ENCODE results near the gene LRBA.
A peak's percentile ranks its signal among the peaks of the same experiment; 100 is the strongest.

The LRBA gene

GRCh38 chr4:150368667-150369066 lies 646.4 kb downstream of the LRBA start:
- Mint-ChIP-seq H3K27ac (peak overlapping the region; percentile 9), H3K9me3 (no peaks in the 10 kb centered on the region), H3K4me3 (no peak overlapping the region), H3K36me3 (no peaks in the 10 kb centered on the region), H3K4me1 (peaks cover 19% of the 10 kb centered on the region)
- DNase-seq (ENCODE audit: low spot score in 2 of 2), result no peak
- no peak for ATAC-seq

- Mint-ChIP-seq H3K36me3 (no peaks in the 10 kb centered on the region), H3K27ac (no peak overlapping the region), H3K4me3 (no peak overlapping the region), H3K4me1 (peaks cover 20% of the 10 kb centered on the region), H3K9me3 (no peaks in the 10 kb centered on the region)
- no peak for ATAC-seq
- no peak for DNase-seq (ENCODE audit: low spot score in 2 of 2)
Observed at GRCh38 chr4:150367326-150367725, 647.8 kb downstream of the LRBA start.

- Mint-ChIP-seq H3K4me1 (peaks cover 20% of the 10 kb centered on the region), H3K36me3 (no peaks in the 10 kb centered on the region), H3K4me3 (no peak overlapping the region), H3K27ac (no peak overlapping the region), H3K9me3 (no peaks in the 10 kb centered on the region)
- ATAC-seq, result no peak
- no peak for DNase-seq (ENCODE audit: low spot score in 2 of 2)
Observed at GRCh38 chr4:150366487-150366999, 648.5 kb downstream of the LRBA start.

GRCh38 chr4:150363721-150364688 lies 651.1 kb downstream of the LRBA start:
- DNase-seq (ENCODE audit: low spot score in 2 of 2) (no peak), ATAC-seq (peak; percentile 83)
- Mint-ChIP-seq H3K4me1 (peaks cover 25% of the 10 kb centered on the region), H3K4me3 (no peak overlapping the region), H3K9me3 (no peaks in the 10 kb centered on the region), H3K27ac (no peak overlapping the region), H3K36me3 (no peaks in the 10 kb centered on the region)

GRCh38 chr4:150358691-150359090 lies 656.4 kb downstream of the LRBA start:
- Mint-ChIP-seq H3K36me3 (no peaks in the 10 kb centered on the region), H3K4me3 (no peak overlapping the region), H3K4me1 (peaks cover 7% of the 10 kb centered on the region), H3K27ac (no peak overlapping the region), H3K9me3 (no peaks in the 10 kb centered on the region)
- ATAC-seq (no peak), DNase-seq (ENCODE audit: low spot score in 2 of 2) (no peak)

GRCh38 chr4:150357829-150358228 lies 657.3 kb downstream of the LRBA start:
- DNase-seq (ENCODE audit: low spot score in 2 of 2), result no peak
- Mint-ChIP-seq H3K4me1 (peaks cover 6% of the 10 kb centered on the region), H3K4me3 (no peak overlapping the region), H3K9me3 (no peaks in the 10 kb centered on the region), H3K27ac (no peak overlapping the region), H3K36me3 (no peaks in the 10 kb centered on the region)
- ATAC-seq, result no peak

- H3K36me3 Mint-ChIP-seq, result no peaks in the 10 kb centered on the region
- H3K9me3 Mint-ChIP-seq, result no peaks in the 10 kb centered on the region
- no peak overlapping the region for H3K27ac Mint-ChIP-seq
- no peak for ATAC-seq
- DNase-seq (ENCODE audit: low spot score in 2 of 2), result no peak
- no peak overlapping the region for H3K4me3 Mint-ChIP-seq
- H3K4me1 Mint-ChIP-seq, result peaks cover 6% of the 10 kb centered on the region
Observed at GRCh38 chr4:150355858-150356455, 659.1 kb downstream of the LRBA start.

GRCh38 chr4:150355418-150355817 lies 659.7 kb downstream of the LRBA start:
- no peak for DNase-seq (ENCODE audit: low spot score in 2 of 2)
- no peaks in the 10 kb centered on the region for H3K36me3 Mint-ChIP-seq
- no peaks in the 10 kb centered on the region for H3K9me3 Mint-ChIP-seq
- peaks cover 6% of the 10 kb centered on the region for H3K4me1 Mint-ChIP-seq
- no peak overlapping the region for H3K4me3 Mint-ChIP-seq
- no peak for ATAC-seq
- H3K27ac Mint-ChIP-seq, result no peak overlapping the region

GRCh38 chr4:150354214-150354796 lies 660.8 kb downstream of the LRBA start:
- no peaks in the 10 kb centered on the region for H3K36me3 Mint-ChIP-seq
- H3K4me3 Mint-ChIP-seq, result no peak overlapping the region
- no peak overlapping the region for H3K27ac Mint-ChIP-seq
- peaks cover 4% of the 10 kb centered on the region for H3K4me1 Mint-ChIP-seq
- DNase-seq (ENCODE audit: low spot score in 2 of 2) (no peak), ATAC-seq (no peak)
- no peaks in the 10 kb centered on the region for H3K9me3 Mint-ChIP-seq

GRCh38 chr4:150348079-150348478 lies 667.0 kb downstream of the LRBA start:
- Mint-ChIP-seq H3K27ac (no peak overlapping the region), H3K4me1 (no peaks in the 10 kb centered on the region), H3K9me3 (no peaks in the 10 kb centered on the region), H3K4me3 (no peak overlapping the region), H3K36me3 (no peaks in the 10 kb centered on the region)
- DNase-seq (ENCODE audit: low spot score in 2 of 2), result no peak
- no peak for ATAC-seq

GRCh38 chr4:150345207-150345744 lies 669.8 kb downstream of the LRBA start:
- no peaks in the 10 kb centered on the region for H3K4me1 Mint-ChIP-seq
- ATAC-seq, result no peak
- DNase-seq (ENCODE audit: low spot score in 2 of 2), result no peak
- no peaks in the 10 kb centered on the region for H3K9me3 Mint-ChIP-seq
- peaks cover 4% of the 10 kb centered on the region for H3K36me3 Mint-ChIP-seq
- H3K4me3 Mint-ChIP-seq, result no peak overlapping the region
- no peak overlapping the region for H3K27ac Mint-ChIP-seq

GRCh38 chr4:150343796-150344195 lies 671.3 kb downstream of the LRBA start:
- no peak overlapping the region for H3K27ac Mint-ChIP-seq
- DNase-seq (ENCODE audit: low spot score in 2 of 2), result no peak
- H3K4me1 Mint-ChIP-seq, result no peaks in the 10 kb centered on the region
- ATAC-seq, result no peak
- H3K4me3 Mint-ChIP-seq, result no peak overlapping the region
- peaks cover 4% of the 10 kb centered on the region for H3K36me3 Mint-ChIP-seq
- no peaks in the 10 kb centered on the region for H3K9me3 Mint-ChIP-seq

GRCh38 chr4:150342945-150343344 lies 672.1 kb downstream of the LRBA start:
- Mint-ChIP-seq H3K9me3 (no peaks in the 10 kb centered on the region), H3K4me3 (no peak overlapping the region), H3K27ac (no peak overlapping the region), H3K4me1 (no peaks in the 10 kb centered on the region), H3K36me3 (peaks cover 4% of the 10 kb centered on the region)
- DNase-seq (ENCODE audit: low spot score in 2 of 2), result no peak
- no peak for ATAC-seq

- H3K9me3 Mint-ChIP-seq, result no peaks in the 10 kb centered on the region
- ATAC-seq (no peak), DNase-seq (ENCODE audit: low spot score in 2 of 2) (no peak)
- H3K36me3 Mint-ChIP-seq, result peaks cover 12% of the 10 kb centered on the region
- no peak overlapping the region for H3K27ac Mint-ChIP-seq
- H3K4me1 Mint-ChIP-seq, result no peaks in the 10 kb centered on the region
- H3K4me3 Mint-ChIP-seq, result no peak overlapping the region
Observed at GRCh38 chr4:150337734-150338133, 677.4 kb downstream of the LRBA start.

GRCh38 chr4:150336676-150337412 lies 678.2 kb downstream of the LRBA start:
- Mint-ChIP-seq H3K4me1 (no peaks in the 10 kb centered on the region), H3K36me3 (peaks cover 12% of the 10 kb centered on the region), H3K27ac (no peak overlapping the region), H3K4me3 (no peak overlapping the region), H3K9me3 (no peaks in the 10 kb centered on the region)
- DNase-seq (ENCODE audit: low spot score in 2 of 2) (no peak), ATAC-seq (no peak)

All from stimulated activated effector memory CD8-positive, alpha-beta T cell treated with anti-CD3 and anti-CD28 coated beads, Interleukin-12 subunit alpha, Interleukin-12 subunit beta, amount 100 ng/mL, for 72 hours (primary cell).